Right ventricle myocardium inferior (tissue), 1 donor: ENCODE data around the gene LRRC4C. TPM values are rescaled to one million over a fixed set of nuclear protein-coding genes. Genes with fewer than 3 reads are reported as not detected.
A peak's percentile ranks its signal among the peaks of the same experiment; 100 is the strongest.

Source experiments
- ATAC-seq: fragments of 200-7000 bp; cut with Tn5 transposase; one replicate; pipeline ENCODE4 v1.9.1; 2020; ENCODE audit warnings: mild to moderate bottlenecking, moderate library complexity
- DNase-seq: peaks from one replicate; pipeline ENCODE4 v3.0.0; 2021; ENCODE audit errors: missing footprints
- intact Hi-C: fragments of 100-400 bp; cut with DNase I; formaldehyde crosslinking; loops from one replicate; pipeline ENCODE4 v1.11.0; 2022
- total RNA-seq: library from RNA; stranded (reverse); fragmentation: NEBNext Ultra II Directional; extraction: Animal tissue kit (Norgen Biotek cat#: 25700); gene quantifications from one replicate; pipeline ENCODE4 v1.2.1, GENCODE V29; 2021
- donor health status: DM: no; HTN: yes; CAD: no; lungs with severe emphysema.

Gene LRRC4C
- total RNA-seq, 1 donor from 2014 or later: 1.0 TPM

DNA sequence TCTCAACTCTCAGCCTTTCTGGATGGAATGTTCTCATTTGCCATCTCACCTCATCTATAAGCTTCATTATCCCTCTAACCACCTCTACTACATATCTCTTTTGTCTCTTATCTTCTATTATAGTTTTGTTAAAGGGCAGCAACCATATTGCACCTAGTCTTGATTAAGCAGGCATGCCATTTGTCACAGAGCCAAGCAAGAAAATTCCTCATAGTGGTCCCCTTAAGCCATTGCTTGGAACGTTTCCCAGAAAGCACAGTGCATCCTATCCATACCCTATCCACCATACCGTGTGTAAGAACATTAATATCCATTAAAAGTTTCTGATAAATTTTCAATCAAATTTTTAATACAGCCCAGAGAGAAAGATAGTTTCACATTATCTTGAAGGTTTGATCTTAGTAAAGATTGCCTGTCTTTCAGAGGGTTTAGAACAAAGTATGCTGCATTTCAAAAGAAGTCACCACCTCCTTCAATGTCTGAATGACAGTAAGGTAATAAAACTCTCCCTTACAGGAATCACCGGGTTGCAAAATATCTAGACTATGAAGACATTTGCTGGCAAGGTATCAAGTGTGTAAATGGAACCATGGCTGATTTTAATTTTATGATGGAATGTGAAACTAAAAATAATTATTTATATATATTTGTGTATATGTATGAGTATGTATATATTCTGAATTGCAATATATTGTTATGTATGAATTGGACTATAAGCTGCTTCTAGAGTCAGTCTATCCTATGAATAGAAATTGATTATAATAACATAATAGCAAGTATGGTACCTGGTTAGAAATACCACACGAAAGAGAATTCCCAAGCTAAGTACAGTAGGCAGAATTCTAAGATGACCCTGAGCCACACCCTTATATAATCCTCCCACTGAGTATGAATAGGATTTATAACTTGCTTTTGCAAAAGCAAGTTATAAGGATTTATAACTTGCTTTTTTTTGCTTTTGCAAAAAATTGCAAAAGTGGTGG is 1296.3 kb downstream of the LRRC4C start:
- DNase-seq: no peak
- no peak for ATAC-seq
- intact Hi-C loops: no loop called here

DNA sequence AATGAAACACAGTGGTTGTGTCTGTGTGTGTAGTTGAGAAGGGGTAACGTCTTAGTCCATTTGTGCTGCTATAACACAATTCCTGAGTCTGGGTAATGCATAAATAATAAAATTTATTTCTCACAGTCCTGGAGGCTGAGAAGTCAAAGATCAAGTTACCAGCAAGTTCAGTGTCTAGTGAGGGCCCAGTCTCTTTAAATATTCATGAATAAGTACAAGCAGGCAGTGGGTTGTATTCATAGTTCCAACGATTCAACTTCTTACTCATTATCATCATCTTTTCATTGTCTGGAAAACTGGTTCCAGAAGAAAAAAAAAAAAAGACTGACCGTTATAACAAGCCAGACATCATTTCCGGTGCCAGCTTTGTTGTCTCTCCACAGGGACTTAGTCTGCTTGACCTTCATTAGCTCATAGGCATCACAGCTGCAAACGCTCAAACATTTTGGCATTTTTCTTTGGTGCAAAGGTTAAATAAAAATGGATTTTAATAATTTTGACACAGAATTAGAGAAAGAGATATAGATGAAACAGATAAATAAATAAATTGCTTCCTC is 1297.5 kb downstream of the LRRC4C start:
- DNase-seq: no peak
- intact Hi-C loops: no loop called here
- peak; percentile 28 for ATAC-seq

DNA sequence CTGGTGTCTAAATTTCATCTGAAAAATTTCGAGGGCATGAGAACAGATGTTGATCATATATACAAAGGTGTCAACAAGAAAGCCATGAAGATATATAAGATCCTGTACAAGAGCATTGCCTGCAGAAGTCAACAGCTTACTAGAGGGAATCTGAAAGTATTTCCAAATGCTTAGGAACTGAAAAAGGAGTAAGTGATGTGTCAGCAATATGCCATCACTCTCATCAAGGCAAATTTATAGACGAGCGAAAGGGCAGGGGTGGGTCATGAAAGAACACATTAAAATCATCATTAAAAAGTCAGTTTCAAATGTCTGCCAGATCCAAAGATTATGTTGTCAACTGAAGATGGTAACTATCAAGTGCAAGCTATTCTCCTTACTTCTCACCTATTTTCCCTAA is 1299.0 kb downstream of the LRRC4C start:
- ATAC-seq (no peak), DNase-seq (no peak)
- intact Hi-C loops: no loop called here

DNA sequence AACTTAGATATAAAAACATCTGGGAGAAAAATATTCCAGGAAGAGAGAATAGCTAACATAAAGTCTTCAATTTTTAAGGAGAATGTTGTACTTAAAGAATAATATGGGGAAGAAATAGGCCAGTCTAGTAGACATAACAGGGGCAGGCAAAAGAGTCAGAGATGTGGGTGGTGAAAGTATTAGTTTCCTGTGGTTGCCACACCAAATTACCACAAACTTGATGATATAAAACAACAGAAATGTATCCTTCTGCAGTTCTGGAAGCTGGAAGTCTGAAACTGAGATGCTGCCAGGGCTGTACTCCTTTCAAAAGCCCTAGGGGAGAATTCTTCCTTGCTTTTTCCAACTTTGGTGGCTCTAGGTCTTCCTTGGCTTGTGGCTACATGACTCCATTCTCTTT is 1309.7 kb downstream of the LRRC4C start:
- no peak for DNase-seq
- no peak for ATAC-seq
- intact Hi-C loops: no loop called here

DNA sequence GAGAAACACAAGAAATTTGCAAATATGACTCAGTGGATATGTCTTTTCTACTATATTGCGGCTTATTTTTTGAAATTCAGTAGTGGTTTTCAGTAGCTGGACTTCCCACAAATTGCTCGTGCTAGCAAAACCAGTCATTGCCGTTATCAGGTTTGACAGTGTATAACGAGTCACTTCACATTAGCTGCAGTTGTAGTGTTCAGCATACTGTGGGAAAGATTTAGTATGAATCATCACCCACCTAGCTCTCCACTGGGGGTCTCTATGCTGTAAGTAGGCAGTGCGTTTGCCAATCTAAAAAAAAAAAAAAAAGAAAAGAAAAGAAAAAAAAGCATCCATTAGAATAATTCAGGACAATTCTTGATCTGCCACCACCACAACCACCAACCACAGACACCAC is 1318.9 kb downstream of the LRRC4C start:
- ATAC-seq: no peak

DNA sequence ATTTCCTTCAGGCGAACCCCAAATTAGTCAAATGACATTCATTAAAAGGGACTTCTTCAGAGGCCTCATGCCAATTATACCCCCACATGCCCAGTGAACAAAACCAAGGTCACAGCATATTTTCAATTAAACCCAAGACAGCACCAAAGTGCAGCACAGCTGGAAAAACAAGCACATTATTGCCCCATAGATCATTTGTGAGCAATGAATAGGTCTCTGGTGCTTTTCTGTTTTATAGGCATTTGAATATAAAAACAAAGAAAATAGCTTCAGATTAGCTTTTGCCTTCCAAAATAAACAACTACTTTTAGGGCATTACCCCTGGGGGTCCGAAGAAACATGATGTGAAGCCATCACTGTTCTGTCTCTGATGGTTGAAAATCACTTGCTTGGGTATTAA is 1319.9 kb downstream of the LRRC4C start:
- no peak for DNase-seq
- no peak for ATAC-seq
- intact Hi-C loops: no loop called here

More for the DNA sequence above, 1318.9 kb downstream of the LRRC4C start:
- no peak for DNase-seq
- intact Hi-C loops: no loop called here

- intact Hi-C loops: no loop called here
- ATAC-seq (no peak), DNase-seq (no peak)
Observed at GRCh38 chr11:40139066-40139465, 1320.4 kb downstream of the LRRC4C start.

DNA sequence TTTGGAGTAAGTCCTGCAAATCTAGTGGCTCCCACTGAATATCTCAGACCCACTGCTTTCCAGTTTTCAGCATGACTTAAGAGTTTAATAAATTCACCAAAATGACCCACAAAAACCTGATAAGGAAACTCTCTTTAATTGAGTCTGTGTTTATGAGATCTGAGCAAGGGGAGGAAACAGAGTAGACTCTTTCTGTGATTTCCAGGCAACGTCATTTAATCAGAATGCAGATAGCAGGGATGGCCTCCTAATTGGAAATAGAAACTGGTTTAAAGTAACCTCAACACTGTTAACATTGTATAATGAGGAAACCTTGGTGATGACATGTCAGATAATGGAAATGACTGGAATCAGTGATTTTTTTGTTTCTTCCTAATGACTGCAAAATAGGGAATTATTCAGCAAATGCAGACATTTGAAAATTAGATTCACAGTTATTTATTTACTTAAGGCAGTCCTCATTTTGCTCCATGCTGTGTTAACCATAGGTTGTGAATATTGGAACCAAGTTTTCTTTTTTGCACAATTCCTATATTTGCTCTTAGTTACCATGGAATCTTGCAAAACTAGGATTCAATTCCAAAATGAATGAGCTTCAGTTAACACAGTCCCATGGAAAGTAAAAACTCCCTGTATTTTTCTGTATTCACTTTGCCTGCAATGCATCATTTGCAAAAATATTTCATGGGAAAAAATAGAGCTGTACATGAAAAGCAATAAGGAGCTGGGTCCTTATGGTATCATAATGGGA is 1324.5 kb downstream of the LRRC4C start:
- DNase-seq: no peak
- intact Hi-C loops: no loop called here
- ATAC-seq: no peak

GRCh38 chr11:40133498-40133897 is 1326.0 kb downstream of the LRRC4C start:
- intact Hi-C loops: no loop called here
- no peak for ATAC-seq
- DNase-seq: no peak

DNA sequence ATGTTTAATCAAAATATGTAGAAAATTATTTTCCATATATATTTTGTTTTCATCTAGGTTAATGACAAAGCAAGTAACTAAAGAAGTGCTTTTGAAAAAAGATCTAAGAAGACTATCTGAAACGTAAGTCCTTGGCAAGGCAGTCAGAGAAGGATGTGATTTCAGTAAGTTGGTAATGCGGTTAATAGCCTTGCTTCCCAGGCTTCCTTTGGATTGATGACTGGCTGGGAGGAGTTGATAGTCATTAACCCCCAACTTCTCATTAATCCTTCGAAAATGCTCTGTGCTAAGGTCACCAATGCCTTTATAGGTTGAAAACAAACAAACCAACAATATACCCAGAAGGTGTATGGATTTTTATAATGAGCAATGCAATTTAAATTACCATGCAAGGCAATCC is 1326.5 kb downstream of the LRRC4C start:
- ATAC-seq (no peak), DNase-seq (no peak)
- intact Hi-C loops: no loop called here

DNA sequence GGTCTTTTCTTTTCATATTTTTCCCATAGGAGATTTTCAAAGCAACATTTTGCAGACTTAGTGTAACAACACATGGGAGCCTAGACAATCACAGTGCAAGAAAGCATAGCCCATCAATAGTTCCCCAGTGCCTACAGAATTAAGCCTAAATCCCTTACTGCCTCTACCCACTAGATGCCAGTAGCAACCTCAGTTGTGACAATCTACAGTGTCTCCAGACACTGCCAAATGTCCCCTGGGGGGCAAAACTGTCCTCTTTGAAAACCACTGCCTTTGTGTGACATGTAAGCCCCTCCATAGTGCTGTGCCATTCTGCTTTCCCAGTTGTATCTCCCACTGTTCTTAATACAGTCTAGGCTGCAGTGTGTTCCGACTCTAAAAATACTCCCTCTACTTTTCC is 1329.0 kb downstream of the LRRC4C start:
- no peak for DNase-seq
- ATAC-seq: no peak
- intact Hi-C loops: no loop called here

DNA sequence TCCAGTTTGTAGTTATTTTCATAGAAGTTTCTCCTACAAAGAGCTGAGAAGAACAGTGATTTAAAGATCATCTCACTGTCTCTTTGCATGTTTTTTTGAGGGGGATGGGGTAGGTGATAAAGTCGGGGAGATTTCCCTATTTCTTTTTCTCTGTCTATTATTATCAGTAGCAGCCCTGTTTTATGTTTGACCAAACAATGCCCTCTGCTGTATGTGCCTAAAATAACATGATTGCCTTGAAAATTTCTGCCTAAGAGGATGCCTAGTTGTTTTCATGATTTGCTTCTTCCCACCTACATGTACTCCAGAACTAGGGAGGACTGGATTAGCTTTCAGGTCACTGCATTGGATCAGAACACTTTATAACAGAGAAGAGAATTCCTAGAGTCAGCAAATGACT is 1330.2 kb downstream of the LRRC4C start:
- ATAC-seq (no peak), DNase-seq (no peak)
- intact Hi-C loops: no loop called here

- intact Hi-C loops: no loop called here
- ATAC-seq (no peak), DNase-seq (no peak)
Observed at GRCh38 chr11:40125054-40125453, 1334.4 kb downstream of the LRRC4C start.

DNA sequence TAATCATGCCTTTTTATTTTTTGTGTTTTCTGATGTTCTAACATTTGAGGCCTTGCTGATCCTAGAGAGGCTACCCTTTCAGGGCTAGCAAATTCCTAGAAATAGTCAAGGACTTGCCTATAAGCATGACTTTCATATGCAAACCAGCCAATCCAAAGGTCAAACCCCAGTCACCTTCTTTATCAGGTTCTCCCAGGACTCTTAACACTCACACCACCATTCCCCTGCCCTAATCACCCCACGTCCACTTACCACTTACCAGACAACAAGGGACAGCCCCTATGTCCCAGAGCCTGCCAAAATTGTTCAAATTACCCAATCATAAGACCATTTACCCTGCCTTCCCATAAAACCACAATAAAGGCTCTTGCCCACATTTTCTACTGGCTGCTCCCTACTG is 1339.8 kb downstream of the LRRC4C start:
- no peak for ATAC-seq
- intact Hi-C loops: no loop called here
- no peak for DNase-seq

DNA sequence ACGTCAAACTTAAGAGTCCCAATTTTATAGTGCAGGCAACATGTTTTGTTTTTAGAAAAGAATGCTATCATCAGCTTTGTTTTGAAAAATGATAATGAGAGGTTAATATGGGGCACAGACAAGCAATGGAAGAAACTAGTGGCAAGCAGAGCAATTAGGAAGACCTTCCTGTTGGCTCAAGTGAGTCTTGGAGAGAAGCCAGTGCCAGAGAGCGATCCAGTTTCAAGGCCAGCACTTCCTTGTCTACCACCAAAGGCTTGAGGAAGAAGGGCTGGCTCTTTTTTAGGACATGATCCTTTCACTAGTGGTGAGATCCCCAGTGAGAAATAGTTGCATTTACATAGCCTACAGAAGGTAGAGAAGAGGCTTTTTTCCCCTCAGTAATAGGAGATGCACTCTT is 1340.7 kb downstream of the LRRC4C start:
- no peak for DNase-seq
- no peak for ATAC-seq
- intact Hi-C loops: no loop called here

DNA sequence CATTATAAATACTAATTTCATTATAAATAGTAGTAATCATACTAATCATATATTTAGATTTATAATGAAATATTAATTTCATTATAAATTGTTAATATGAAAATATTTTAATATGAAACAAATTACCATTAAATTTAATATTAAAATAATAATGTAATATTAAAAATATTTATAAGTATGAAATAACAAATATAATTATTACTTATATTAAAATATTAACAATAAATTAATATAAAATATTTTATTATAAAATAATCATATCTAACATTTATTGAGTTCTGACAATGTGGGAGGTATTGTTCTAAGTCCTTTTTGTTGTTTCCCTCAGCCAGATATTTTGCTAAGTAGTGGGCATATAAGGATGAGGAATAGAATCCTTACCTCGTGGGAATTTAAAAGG is 1341.4 kb downstream of the LRRC4C start:
- DNase-seq (no peak), ATAC-seq (no peak)
- intact Hi-C loops: no loop called here

GRCh38 chr11:40104941-40105550 is 1354.4 kb downstream of the LRRC4C start:
- intact Hi-C loops: no loop called here
- ATAC-seq (no peak), DNase-seq (no peak)

GRCh38 chr11:40100781-40101180 is 1358.7 kb downstream of the LRRC4C start:
- intact Hi-C loops: no loop called here
- ATAC-seq: no peak
- no peak for DNase-seq

DNA sequence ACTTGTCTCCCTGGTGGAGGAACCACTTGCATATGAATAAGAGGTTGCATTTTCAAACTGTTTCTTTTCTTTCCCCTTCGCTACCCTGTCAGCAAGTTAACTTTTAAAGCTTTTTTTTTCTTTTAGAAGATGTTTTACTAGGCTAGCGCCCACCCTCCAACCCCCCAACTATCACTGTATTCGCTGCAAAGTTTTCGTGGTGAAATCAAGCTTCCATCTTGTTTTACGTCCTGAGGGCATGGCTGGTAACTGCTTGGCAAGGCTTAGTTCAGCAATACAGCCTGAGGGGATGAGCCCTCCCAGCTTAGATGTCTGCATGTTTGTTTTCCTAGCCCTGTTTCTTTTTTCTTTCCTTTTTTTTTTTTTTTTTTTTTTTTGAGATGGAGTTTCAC is 1359.3 kb downstream of the LRRC4C start:
- intact Hi-C loops: no loop called here
- ATAC-seq (no peak), DNase-seq (no peak)
